ENCODE results near the gene ASGR2. TPM values are rescaled to one million over a fixed set of nuclear protein-coding genes. Genes with fewer than 3 reads are reported as not detected.

The ASGR2 gene
- total and polyA plus RNA-seq, 3 donors from 2014 or later = 0.47 to 2.6 (median 1.1) TPM

DNA sequence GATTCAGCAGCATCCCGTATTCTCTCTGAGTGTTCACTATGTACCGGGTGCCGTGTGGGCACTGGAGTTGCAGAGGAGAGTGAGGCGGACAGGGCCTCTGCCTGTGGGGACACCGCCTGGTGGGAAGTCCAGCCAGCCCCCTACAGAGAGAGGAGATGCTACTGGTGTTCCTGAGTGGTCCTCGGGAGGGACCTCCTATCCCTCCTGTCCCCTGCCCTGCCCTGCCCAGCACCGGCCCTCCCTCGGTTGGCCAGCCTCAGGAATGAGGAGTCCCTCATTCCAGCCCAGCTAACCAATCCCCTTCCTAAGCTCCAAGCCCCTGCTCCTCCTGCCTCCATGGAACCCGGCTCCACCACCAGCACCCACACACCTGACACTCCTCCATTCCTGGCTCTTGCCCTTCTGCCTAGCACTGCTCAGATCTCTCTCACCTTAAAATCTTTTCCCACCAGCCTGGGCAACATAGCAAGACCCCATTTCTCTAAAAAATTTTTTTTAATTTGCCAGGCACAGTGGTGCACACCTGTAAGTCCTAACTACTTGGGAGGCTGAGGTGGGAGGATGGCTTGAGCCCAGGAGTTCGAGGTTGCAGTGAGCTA lies 2.0 kb downstream of the ASGR2 start:
- DNase-seq = no peak
- 56 to 72% methylated on average over 9 to 10 of the region's 10 CpGs for WGBS, 2 donors
- no peak overlapping the region for H3K4me3 ChIP-seq
- H3K27me3 ChIP-seq = no peaks in the 10 kb centered on the region
- no peak overlapping the region for H3K27ac ChIP-seq
- H3K9me3 ChIP-seq = no peaks in the 10 kb centered on the region
- no peaks in the 10 kb centered on the region for H3K4me1 ChIP-seq
- intact Hi-C loops (cut with DNase I; ENCODE audit: low total_unique reads) = no loop called here
- TF ChIP-seq, protein P1, sequence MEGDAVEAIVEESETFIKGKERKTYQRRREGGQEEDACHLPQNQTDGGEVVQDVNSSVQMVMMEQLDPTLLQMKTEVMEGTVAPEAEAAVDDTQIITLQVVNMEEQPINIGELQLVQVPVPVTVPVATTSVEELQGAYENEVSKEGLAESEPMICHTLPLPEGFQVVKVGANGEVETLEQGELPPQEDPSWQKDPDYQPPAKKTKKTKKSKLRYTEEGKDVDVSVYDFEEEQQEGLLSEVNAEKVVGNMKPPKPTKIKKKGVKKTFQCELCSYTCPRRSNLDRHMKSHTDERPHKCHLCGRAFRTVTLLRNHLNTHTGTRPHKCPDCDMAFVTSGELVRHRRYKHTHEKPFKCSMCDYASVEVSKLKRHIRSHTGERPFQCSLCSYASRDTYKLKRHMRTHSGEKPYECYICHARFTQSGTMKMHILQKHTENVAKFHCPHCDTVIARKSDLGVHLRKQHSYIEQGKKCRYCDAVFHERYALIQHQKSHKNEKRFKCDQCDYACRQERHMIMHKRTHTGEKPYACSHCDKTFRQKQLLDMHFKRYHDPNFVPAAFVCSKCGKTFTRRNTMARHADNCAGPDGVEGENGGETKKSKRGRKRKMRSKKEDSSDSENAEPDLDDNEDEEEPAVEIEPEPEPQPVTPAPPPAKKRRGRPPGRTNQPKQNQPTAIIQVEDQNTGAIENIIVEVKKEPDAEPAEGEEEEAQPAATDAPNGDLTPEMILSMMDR (IDR thresholded peaks at IDR 0.05) = no peak
- TF ChIP-seq POLR2A (IDR thresholded peaks at IDR 0.05) = no peak
- no peaks in the 10 kb centered on the region for H3K36me3 ChIP-seq (ENCODE audit: low read depth, missing control alignments)

DNA sequence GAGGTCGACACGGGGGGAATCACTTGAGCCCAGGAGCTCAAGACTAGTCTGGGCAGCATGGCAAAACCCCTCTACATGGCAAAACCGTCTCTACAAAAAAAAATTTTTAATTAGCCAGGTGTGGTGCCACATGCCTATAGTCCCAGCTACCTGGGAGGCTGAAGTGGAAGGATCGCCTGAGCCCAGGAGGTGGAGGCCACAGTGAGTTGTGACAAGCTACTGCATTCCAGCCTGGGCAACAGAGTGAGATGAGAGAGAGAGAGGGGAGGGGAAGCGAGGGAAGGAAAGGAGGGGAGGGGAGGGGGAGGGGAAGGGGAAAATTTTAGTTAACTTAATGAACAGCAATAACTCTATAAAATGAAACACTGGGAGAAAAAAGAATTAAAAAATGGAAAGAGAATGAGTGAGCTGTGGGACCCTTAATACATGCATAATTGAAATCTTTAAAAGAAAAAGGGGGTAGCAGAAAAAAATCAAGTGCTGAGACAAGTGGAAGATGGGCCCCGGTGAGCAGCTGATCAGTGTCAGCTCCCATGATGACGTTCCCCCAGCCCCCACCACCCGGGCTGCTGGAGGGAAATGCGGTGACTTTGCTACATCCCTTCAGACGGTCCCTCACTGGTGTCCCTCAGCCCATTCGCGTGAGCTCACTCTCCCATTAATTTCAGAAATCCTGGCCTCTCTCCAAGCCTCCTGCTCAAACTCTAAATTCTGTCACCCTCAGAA lies 2.7 kb downstream of the ASGR2 start:
- no peak overlapping the region for H3K4me3 ChIP-seq
- DNase-seq = no peak
- intact Hi-C loops (cut with DNase I; ENCODE audit: low total_unique reads) = no loop called here
- TF ChIP-seq, protein P1 (IDR thresholded peaks at IDR 0.05) = no peak
- no peak for TF ChIP-seq POLR2A (IDR thresholded peaks at IDR 0.05)
- no peak overlapping the region for H3K27ac ChIP-seq
- H3K36me3 ChIP-seq (ENCODE audit: low read depth, missing control alignments) = no peaks in the 10 kb centered on the region
- WGBS, 2 donors = 42 to 55% methylated on average over 10 to 12 of the region's 12 CpGs
- no peaks in the 10 kb centered on the region for H3K9me3 ChIP-seq
- H3K4me1 ChIP-seq = no peaks in the 10 kb centered on the region
- H3K27me3 ChIP-seq = no peaks in the 10 kb centered on the region

DNA sequence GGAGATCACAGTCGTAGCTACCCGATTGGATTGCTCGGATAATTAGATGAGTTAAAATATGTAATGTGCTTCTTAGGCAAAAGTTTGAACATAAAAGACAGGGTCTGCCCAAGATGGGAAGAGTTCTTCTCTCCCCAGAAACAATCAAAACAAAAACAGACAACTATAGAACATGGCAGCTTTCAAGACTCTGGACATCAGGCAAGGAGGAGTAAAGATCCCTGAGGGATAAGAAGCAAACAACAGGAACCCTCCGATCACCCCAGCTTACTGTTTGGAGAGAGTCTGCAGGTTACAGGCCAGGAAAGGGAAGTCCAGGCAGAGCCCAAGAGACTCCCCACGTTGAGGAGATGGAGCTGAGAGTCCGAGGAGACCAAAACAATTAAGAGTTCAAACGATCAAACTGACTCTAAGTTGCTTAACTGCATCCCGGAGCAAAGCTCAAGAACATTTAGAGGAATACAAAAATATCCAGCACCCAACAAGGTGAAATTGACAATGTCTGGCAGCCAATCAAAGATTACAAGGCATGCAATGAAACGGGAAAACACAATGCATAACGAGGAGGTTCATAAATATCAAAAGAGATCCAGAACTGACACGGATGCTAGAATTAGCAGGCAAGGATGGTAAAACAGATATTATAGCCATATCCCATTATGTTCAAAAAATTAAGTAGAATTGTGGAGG lies 3.9 kb downstream of the ASGR2 start:
- H3K36me3 ChIP-seq (ENCODE audit: low read depth, missing control alignments) = no peaks in the 10 kb centered on the region
- no peaks in the 10 kb centered on the region for H3K4me1 ChIP-seq
- no peak overlapping the region for H3K27ac ChIP-seq
- no peak for DNase-seq
- intact Hi-C loops (cut with DNase I; ENCODE audit: low total_unique reads) = no loop called here
- TF ChIP-seq POLR2A (IDR thresholded peaks at IDR 0.05) = no peak
- TF ChIP-seq, protein P1 (IDR thresholded peaks at IDR 0.05) = no peak
- H3K4me3 ChIP-seq = no peak overlapping the region
- 52 to 55% methylated on average over 11 of the region's 11 CpGs for WGBS, 2 donors
- no peaks in the 10 kb centered on the region for H3K27me3 ChIP-seq
- no peaks in the 10 kb centered on the region for H3K9me3 ChIP-seq

DNA sequence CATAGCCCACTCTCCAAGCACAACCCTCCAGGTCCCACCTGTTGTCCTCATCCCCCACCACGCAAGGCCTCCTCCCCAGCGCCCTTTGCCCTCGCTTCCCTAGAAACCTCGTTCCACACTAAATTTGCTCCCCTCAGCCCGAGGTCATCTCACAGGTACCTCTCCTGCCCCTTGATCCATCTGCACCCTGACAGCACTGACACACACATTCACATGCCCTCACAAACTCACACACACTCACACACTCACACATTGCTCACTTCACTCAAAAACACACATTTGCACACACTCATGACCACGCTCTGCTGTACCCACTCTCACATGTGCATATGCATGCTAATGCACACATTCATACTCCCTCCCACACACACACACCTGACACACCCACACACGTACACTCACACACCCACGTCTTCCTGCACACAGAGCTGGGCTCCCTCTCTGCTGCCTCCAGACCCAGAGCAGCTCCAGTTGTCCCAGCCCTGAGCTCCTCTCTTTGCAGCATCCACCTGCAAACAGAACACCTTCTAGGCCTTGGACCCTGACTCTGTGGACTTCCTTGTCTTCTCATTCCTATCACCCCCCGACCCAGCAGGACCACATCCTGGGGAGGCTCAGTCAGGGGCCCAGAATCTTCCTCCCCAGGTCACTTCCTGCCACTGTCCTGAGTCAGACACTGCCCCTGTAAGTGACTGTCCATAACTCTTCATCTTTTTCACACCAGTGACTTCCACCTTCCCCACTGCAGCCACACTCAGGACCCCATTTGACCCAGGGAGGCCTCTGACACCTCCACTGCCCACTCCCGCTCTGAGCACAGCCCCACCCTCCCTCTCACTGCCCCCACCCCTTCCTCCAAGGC lies 4.9 kb downstream of the ASGR2 start:
- H3K9me3 ChIP-seq = no peaks in the 10 kb centered on the region
- intact Hi-C loops (cut with DNase I; ENCODE audit: low total_unique reads) = no loop called here
- H3K4me1 ChIP-seq = no peaks in the 10 kb centered on the region
- no peak for DNase-seq
- H3K36me3 ChIP-seq (ENCODE audit: low read depth, missing control alignments) = no peaks in the 10 kb centered on the region
- TF ChIP-seq POLR2A (IDR thresholded peaks at IDR 0.05) = no peak
- 76 to 81% methylated on average over 10 of the region's 10 CpGs for WGBS, 2 donors
- H3K27me3 ChIP-seq = no peaks in the 10 kb centered on the region
- H3K27ac ChIP-seq = no peak overlapping the region
- H3K4me3 ChIP-seq = no peak overlapping the region

DNA sequence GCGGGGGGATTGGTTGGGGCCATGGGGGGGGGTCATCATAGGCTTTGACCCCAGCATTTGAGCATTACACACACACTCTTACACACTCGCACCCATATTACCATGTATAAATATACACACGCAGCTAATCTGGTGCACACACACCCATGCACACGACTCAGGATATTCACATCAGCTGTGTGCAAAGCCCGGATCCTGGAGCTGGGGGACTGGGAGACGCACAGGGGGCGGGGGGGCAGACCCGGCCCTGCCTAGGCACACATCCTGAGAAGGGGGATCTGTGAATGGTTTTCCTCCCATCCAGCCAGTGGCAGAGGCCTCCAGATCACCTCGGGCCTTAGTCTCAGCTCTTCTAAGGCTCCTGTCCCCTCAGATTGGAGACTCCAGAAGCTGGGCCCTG lies 5.6 kb downstream of the ASGR2 start:
- no peak for DNase-seq
- intact Hi-C loops (cut with DNase I; ENCODE audit: low total_unique reads) = no loop called here
- 78 to 84% methylated on average over 6 to 9 of the region's 9 CpGs for WGBS, 2 donors
- H3K4me3 ChIP-seq = no peak overlapping the region
- H3K9me3 ChIP-seq = no peaks in the 10 kb centered on the region
- H3K4me1 ChIP-seq = no peaks in the 10 kb centered on the region
- H3K27ac ChIP-seq = no peak overlapping the region
- no peaks in the 10 kb centered on the region for H3K36me3 ChIP-seq (ENCODE audit: low read depth, missing control alignments)
- no peaks in the 10 kb centered on the region for H3K27me3 ChIP-seq
- no peak for TF ChIP-seq POLR2A (IDR thresholded peaks at IDR 0.05)
- TF ChIP-seq, protein P1 (IDR thresholded peaks at IDR 0.05) = no peak

Data from testis (tissue), 3 donors.